B cell (primary cell): ENCODE data around the gene HEXIM2. TPM values are rescaled to one million over a fixed set of nuclear protein-coding genes. Genes with fewer than 3 reads are reported as not detected.

Experiments used
- ATAC-seq: fragments of 200-7000 bp; cut with Tn5 transposase; one replicate; pipeline ENCODE4 v1.10.0; 2021; ENCODE audit warnings: low read depth, mild to moderate bottlenecking, moderate number of reproducible peaks, moderate library complexity
- CTCF ChIA-PET: fragments of 350-600 bp; sonication (Branson Sonifier 250); formaldehyde crosslinking; loops from one replicate; lab custom pipeline; 2021; ENCODE audit warnings: antibody characterized with exemption, inconsistent platforms; lab: Charles Lee
- POLR2A ChIA-PET: fragments of 350-600 bp; sonication (Branson Sonifier 250); formaldehyde crosslinking; loops from one replicate; lab custom pipeline; 2021; ENCODE audit warnings: antibody characterized with exemption; lab: Charles Lee
- DNase-seq: peaks from one replicate; pipeline ENCODE4 v3.0.0; 2013
- H2AFZ ChIP-seq: 2 replicates; pipeline ENCODE4 v1.6.1; 2012; ENCODE audit warnings: mild to moderate bottlenecking, low read depth, low read length; ENCODE audit not compliant: insufficient read depth, poor library complexity, severe bottlenecking
- H3K27ac ChIP-seq, 2 donors: 1 replicate in 1 of 2; 2 replicates in 1 of 2; pipeline ENCODE4 v1.5.1; 2012 to 2013; ENCODE audit warnings: low read length in 2 of 2, mild to moderate bottlenecking in 2 of 2, moderate library complexity in 1 of 2
- H3K27me3 ChIP-seq, 4 experiments: fragments of 200-600 bp in 1 of 4; sonication (generic) in 1 of 4; replicated peaks in 1 of 4; 1 replicate in 2 of 4; 2 replicates in 2 of 4; pipeline versions ENCODE4 v1.6.1 to v1.7.0; 2013 to 2016; ENCODE audit warnings: low read length in 3 of 4, mild to moderate bottlenecking in 2 of 4, mixed read lengths in 1 of 4, moderate library complexity in 1 of 4; ENCODE audit not compliant: insufficient read depth in 4 of 4, control insufficient read depth in 3 of 4; ENCODE audit errors: control extremely low read depth in 1 of 4
- H3K36me3 ChIP-seq, 2 experiments: replicated peaks in 1 of 2; 1 replicate in 1 of 2; 2 replicates in 1 of 2; pipeline versions ENCODE4 v1.6.1 to v1.7.1; 2013; ENCODE audit warnings: low read length in 1 of 2; ENCODE audit not compliant: insufficient read depth in 2 of 2, control insufficient read depth in 1 of 2; ENCODE audit errors: control extremely low read depth in 1 of 2, extremely low read depth in 1 of 2
- H3K4me1 ChIP-seq, 2 donors: fragments of 200-600 bp in 1 of 2; sonication (generic) in 1 of 2; 1 replicate in 1 of 2; 2 replicates in 1 of 2; pipeline versions ENCODE4 v1.5.1 to v1.6.1; 2013 to 2017; ENCODE audit warnings: low read length in 2 of 2; ENCODE audit not compliant: control insufficient read depth in 2 of 2, insufficient read depth in 2 of 2
- H3K4me2 ChIP-seq: replicated peaks from 2 replicates; pipeline ENCODE3; 2012; ENCODE audit warnings: mild to moderate bottlenecking, low read depth, low read length; ENCODE audit not compliant: poor library complexity, severe bottlenecking
- H3K4me3 ChIP-seq, 5 experiments: fragments of 200-600 bp in 1 of 5; sonication (generic) in 1 of 5; 1 replicate in 3 of 5; 2 replicates in 2 of 5; pipeline versions ENCODE4 v1.5.1 to v1.7.0; 2011 to 2016; ENCODE audit warnings: low read length in 4 of 5, mild to moderate bottlenecking in 4 of 5, low read depth in 2 of 5, control low read depth in 1 of 5, moderate library complexity in 1 of 5; ENCODE audit not compliant: insufficient read depth in 1 of 5; ENCODE audit errors: control extremely low read depth in 1 of 5, extremely low read depth in 1 of 5
- H3K79me2 ChIP-seq: fragments of 200-600 bp; sonication (generic); one replicate; pipeline ENCODE4 v1.6.0; 2016; ENCODE audit warnings: low read length; ENCODE audit not compliant: control insufficient read depth, insufficient read depth
- H3K9ac ChIP-seq: fragments of 200-600 bp; sonication (generic); 2 replicates; pipeline ENCODE4 v1.6.1; 2017; ENCODE audit warnings: mild to moderate bottlenecking, low read length, moderate library complexity
- H3K9me3 ChIP-seq, 3 donors: one replicate each; pipeline versions ENCODE4 v1.6.1 to v1.7.1; 2013; ENCODE audit warnings: low read length in 2 of 3; ENCODE audit not compliant: control insufficient read depth in 2 of 3, insufficient read depth in 1 of 3; ENCODE audit errors: control extremely low read depth in 1 of 3
- H4K20me1 ChIP-seq: 2 replicates; pipeline ENCODE4 v1.6.0; 2012; ENCODE audit warnings: mild to moderate bottlenecking, low read length; ENCODE audit not compliant: insufficient read depth, control insufficient read depth, poor library complexity, severe bottlenecking
- H3K27ac Mint-ChIP-seq: one replicate; pipeline ENCODE4 v1.8.0; 2021; ENCODE audit warnings: mixed read lengths
- H3K27me3 Mint-ChIP-seq: one replicate; pipeline ENCODE4 v1.8.0; 2021; ENCODE audit warnings: mixed read lengths
- H3K4me1 Mint-ChIP-seq: one replicate; pipeline ENCODE4 v1.8.0; 2021; ENCODE audit warnings: mixed read lengths
- H3K4me3 Mint-ChIP-seq: one replicate; pipeline ENCODE4 v1.8.0; 2021; ENCODE audit warnings: mixed read lengths
- H3K9me3 Mint-ChIP-seq: one replicate; pipeline ENCODE4 v1.8.0; 2022; ENCODE audit warnings: mixed read lengths; ENCODE audit not compliant: insufficient read depth
- CTCF ChIP-seq: fragments of 200-600 bp; IDR thresholded peaks from one replicate; pipeline ENCODE4 v1.8.0; 2022; ENCODE audit warnings: antibody characterized with exemption, mild to moderate bottlenecking
- EZH2 ChIP-seq: IDR thresholded peaks from 2 replicates; pipeline ENCODE4 v1.6.1; 2012; ENCODE audit warnings: borderline replicate concordance, low read depth, mild to moderate bottlenecking, moderate library complexity, low read length; ENCODE audit not compliant: insufficient read depth, poor library complexity, severe bottlenecking
- WGBS: methylation state at CpG from one replicate; pipeline ENCODE4 v1.1.5; 2013; ENCODE audit warnings: missing lambda C conversion rate; ENCODE audit not compliant: insufficient coverage; 5-methylcytosine and 5-hydroxymethylcytosine counted together
- intact Hi-C: fragments of 100-400 bp; cut with micrococcal nuclease; formaldehyde crosslinking; loops from one replicate; pipeline ENCODE4 v1.10.0; 2022
- polyA plus RNA-seq: library from polyadenylated mRNA; depleted of rRNA; stranded (reverse); fragments of >200 nt; gene quantifications from 2 replicates; pipeline ENCODE4 v1.2.3, GENCODE V29; 2012
- total RNA-seq, 2 donors: library from RNA; stranded (reverse); fragments of 120-200 nt in 1 of 2; gene quantifications; 1 replicate in 1 of 2; 2 replicates in 1 of 2; pipeline versions ENCODE4 v1.2.3 to v1.2.4, GENCODE V29; 2013 to 2022

HEXIM2 gene
- total and polyA plus RNA-seq, 2 donors (not counting 1 experiment from before 2014, with no cell fraction given), result 3.7 to 10.0 TPM

DNA sequence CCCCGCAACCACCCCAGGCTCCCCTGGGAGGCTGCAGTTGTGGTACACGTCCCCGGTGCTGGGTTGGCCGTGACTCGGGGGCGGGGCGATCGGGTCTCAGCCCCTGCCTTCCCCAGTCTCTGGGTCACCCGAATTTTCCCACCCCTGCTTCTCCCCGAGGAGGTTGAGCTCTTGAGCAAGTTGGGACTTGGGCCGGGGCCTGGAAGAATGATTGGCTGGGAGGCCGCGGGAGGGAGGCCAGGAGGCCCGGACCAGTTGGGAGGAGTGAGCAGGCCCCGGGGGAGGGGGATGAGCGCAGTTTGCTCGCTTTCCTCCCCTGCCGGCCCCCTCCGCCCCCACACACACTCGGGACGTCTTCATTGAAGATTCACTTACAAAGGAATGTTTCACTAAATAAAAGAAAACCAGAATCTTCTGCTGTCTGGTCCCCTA is 17.9 kb upstream of the HEXIM2 start:
- H3K36me3 ChIP-seq, result peaks cover 0 to 4% of the 10 kb centered on the region in 2 experiments
- ATAC-seq (no peak), DNase-seq (peak; percentile 76)
- H3K4me3 ChIP-seq, result peak overlapping the region; percentile 8 to 58 (median 57)
- Mint-ChIP-seq H3K4me1 (peaks cover 37% of the 10 kb centered on the region), H3K27me3 (no peaks in the 10 kb centered on the region), H3K4me3 (peak overlapping the region; percentile 86), H3K9me3 (no peaks in the 10 kb centered on the region), H3K27ac (peak overlapping the region; percentile 90)
- no peaks in the 10 kb centered on the region for H3K27me3 ChIP-seq
- peaks cover 10% of the 10 kb centered on the region for H3K79me2 ChIP-seq
- H3K9me3 ChIP-seq, result peaks cover 0 to 3% (median 0%) of the 10 kb centered on the region in 3 donors
- TF ChIP-seq CTCF (no peak), EZH2 (no peak)
- H3K4me2 ChIP-seq, result peak overlapping the region; percentile 96
- peak overlapping the region; percentile 66 for H3K9ac ChIP-seq
- no peaks in the 10 kb centered on the region for H4K20me1 ChIP-seq
- ChIA-PET POLR2A (interaction anchor here (0.7 to 1.5 kb wide), 6 partner anchors 8 to 77 kb away, joined by 3 to 5 read pairs (median 4); partner anchors contain the start of genes ACBD4, FMNL1 and HEXIM2), CTCF (interaction anchor here (1.0 to 3.2 kb wide), 3 partner anchors 8 to 54 kb away, joined by 3 to 36 read pairs (median 5); partner anchors contain the start of gene ACBD4)
- peak overlapping the region; percentile 59 to 81 for H3K27ac ChIP-seq
- peaks cover 23 to 45% of the 10 kb centered on the region in 2 donors for H3K4me1 ChIP-seq
- 0% methylated on average over 4 of the region's 21 CpGs for WGBS
- intact Hi-C loops, result no loop called here
- peak overlapping the region; percentile 81 for H2AFZ ChIP-seq
